DLD1 (cell line): ENCODE results near the gene REPS2.

Experiments
- in situ Hi-C: cut with HindIII; loops from 2 replicates; pipeline ENCODE4 v1.10.0; 2017; ENCODE audit warnings: low sequenced_read_pairs

Gene REPS2

DNA sequence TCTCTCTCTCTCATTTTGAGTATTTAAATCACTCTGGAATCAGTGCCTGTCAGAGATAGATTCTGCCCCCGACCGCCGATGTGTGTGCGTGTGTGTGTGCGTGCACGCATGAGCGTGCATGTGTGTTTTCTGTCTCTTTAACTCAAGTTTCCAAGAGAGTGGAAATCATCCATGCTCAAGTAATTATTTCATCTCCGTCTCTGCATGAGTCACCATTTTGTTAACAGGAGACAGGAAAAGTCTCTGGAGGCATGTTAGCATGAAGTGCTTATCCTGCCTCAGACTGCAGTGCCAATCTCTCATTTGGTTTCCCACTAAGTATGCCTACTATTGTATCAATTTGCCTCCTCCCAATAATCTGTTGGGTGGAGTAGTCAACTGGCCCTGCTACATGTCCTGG lies 245.6 kb downstream of the REPS2 start:
- in situ Hi-C loops: no loop called here
